T-helper 1 cell treated with Interleukin-12 subunit alpha and Interleukin-12 subunit beta and Interleukin-4 antibody, amounts not matched to agents 30 ng/mL and 1 ng/mL, for 36 hours (primary cell): ENCODE measurements around the gene KIAA0513. TPM values are rescaled to one million over a fixed set of nuclear protein-coding genes. Genes with fewer than 3 reads are reported as not detected.
"Not testable (repeated sequence)": the region's sequence is repeated elsewhere in the genome, so short reads cannot be mapped to it uniquely, and the experiment has no call there.

Experiments used
- intact Hi-C: fragments of 100-400 bp; cut with micrococcal nuclease; formaldehyde crosslinking; loops from one replicate; pipeline ENCODE4 v1.15.1; 2024
- total RNA-seq: library from RNA; stranded (reverse); gene quantifications from 2 replicates; pipeline ENCODE4 v1.2.3, GENCODE V29; 2022

Gene KIAA0513
- total RNA-seq, 1 donor from 2014 or later = 9.9 TPM

GRCh38 chr16:85046931-85047866, 19.6 kb downstream of the KIAA0513 start:
- intact Hi-C loops = no loop called here

DNA sequence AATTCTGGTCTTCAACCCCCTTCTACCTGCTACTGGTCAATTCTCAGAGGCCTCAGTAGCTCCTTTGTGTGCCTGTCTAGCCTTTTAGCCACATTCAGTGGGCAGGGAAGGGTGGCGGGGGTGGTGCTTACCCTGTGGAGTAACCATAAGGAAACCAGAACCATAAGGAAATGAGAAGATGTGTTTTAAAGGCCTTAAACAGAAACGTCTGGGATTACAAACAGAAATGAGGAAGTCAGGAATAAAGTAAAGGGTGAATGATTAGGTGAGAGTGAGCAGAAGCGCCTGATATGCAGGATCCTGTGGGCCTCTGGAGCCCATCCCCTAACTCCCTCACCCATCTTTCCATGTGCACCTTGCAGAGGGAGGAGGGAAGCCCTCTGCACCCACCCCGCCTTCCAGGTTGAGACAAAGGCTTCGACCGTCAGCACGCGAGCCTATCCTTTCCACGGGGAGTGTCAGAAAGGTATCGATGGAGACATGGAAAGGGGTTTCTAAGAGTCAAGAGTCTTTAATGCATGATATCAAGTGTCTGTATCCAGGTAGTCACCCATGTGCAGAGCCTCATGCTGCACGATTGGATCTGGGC, 20.4 kb downstream of the KIAA0513 start:
- intact Hi-C loops = no loop called here

- intact Hi-C loops = no loop called here
Observed at GRCh38 chr16:85048921-85049562, 21.4 kb downstream of the KIAA0513 start.

DNA sequence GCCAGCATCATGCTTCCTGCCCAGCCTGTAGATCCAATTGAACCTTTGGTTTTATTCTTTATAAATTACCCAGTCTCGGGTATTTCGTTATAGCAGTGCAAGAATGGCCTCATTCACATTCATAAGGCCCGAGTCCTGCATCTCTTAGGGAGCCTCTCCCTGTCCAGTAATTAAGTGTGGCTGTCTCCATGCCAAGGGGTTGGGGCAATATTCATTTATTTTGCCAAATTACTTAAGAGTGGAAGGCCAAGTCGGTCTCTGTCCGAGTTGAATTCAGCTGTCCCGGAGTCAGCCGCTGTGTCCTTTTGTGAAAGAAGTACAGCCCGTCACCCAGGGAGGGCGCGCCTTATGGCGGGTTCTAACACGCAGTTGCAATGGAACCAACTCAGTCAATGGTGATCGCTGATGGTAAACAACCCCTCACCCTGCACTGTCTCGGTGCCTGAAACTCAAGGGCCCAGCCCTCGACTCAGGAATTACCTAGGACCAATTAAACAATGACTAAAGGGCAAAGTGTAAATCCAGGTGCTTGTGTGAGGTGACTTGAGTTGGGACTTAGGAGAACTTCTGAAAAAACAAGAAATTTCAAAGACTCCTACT, 22.2 kb downstream of the KIAA0513 start:
- intact Hi-C loops = no loop called here

- intact Hi-C loops = no loop called here
Observed at GRCh38 chr16:85051067-85051581, 23.5 kb downstream of the KIAA0513 start.

DNA sequence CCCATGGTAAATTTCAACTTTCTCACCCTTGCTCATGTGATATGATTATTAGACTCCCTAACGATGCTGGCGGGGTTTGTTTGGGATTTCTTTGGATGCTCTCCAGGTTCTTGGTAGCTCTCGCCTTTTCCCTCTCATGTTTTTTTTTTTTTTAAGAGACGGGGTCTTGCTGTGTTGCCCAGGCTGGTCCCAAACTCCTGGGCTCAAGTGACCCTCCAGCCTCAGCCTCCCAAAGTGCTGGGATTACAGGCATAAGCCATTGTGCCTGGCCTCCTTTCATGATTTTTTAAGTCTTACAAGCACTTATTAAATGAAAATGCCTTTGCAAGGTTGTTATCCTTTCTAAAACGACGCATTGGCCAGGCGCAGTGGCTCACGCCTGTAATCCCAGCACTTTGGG, 24.1 kb downstream of the KIAA0513 start:
- intact Hi-C loops = no loop called here

DNA sequence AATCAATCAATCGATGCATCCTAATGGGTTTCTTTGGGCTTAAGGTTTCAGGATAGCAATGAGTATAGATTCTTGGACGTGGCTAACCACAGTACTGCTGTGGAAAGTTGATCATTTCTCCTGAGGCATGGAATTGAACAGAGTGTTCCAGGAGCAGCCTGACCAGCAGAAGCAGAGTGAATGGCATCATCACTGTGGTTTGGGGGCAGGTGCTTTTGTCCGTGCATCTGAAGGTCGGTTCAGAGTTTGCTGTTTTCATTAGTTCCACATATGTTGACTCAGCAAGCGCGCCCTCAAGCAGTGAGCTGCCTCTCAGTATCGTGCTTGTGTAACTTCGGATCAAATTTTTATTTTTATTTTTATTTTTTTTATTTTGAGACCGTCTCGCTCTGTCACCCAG, 24.9 kb downstream of the KIAA0513 start:
- intact Hi-C loops = no loop called here

GRCh38 chr16:85054321-85054720, 26.7 kb downstream of the KIAA0513 start:
- intact Hi-C loops = not testable (repeated sequence)

GRCh38 chr16:85054948-85055492, 27.4 kb downstream of the KIAA0513 start:
- intact Hi-C loops = loop anchor here (1.0 kb wide), 5 partner anchors 26 to 248 kb away; partner anchors contain the start of gene ZDHHC7

- intact Hi-C loops = loop anchor here (1.0 kb wide), 5 partner anchors 26 to 248 kb away; partner anchors contain the start of gene ZDHHC7
Observed at GRCh38 chr16:85055493-85056210, 28.1 kb downstream of the KIAA0513 start.

GRCh38 chr16:85056211-85056748, 28.7 kb downstream of the KIAA0513 start:
- intact Hi-C loops = no loop called here

DNA sequence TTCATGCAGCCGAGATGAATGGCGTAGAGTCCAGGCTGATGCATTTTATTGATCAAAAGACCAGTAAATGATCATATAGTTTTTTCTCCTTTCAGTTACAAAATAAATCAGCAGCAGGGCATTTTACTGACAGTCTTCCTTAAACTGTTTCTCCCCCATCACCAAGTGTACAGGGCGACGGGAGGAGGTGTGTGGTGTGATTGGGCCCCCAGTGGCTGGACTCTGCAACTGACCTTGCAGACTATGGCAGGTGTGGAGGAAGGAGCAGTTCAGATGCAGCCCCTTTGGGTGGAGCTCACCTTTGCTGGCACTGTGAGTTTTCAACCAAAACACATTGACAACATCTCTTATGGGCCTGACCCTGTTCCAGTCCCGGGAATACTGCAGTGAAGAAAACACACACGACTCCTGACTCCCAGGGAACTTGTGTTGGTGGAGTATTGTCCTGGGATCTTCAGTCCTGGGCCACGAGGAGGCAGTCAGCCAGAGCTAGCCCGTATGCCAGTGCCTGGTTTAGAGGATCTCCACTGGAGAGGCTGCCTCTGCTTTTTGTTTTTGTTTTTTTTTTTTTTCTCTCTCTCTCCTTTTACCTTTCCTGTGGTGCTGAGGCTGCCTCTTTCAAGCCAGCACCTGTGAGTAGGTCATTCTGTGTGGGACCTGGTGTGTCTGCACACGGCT, 29.8 kb downstream of the KIAA0513 start:
- intact Hi-C loops = no loop called here

DNA sequence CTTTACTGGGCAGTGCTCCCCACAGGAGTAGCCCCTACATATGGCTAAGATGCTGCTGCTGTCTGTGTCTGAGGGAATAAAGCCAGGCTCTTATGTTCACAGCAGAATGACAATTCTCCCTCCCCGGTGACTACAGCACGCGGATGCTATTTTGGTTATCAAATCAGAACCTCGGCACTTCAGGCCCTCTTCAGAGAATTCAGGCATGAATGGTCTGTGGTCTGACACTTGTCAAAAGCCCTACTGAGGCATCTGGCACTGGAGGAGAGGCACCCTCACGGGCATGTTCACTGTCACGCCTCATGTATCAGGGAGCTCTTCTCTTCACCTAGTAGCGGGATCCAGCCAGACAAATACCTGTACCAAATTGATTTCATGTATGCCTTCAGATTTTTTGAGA, 30.4 kb downstream of the KIAA0513 start:
- intact Hi-C loops = no loop called here

GRCh38 chr16:85058909-85059308, 31.3 kb downstream of the KIAA0513 start:
- intact Hi-C loops = no loop called here

GRCh38 chr16:85061566-85061965, 34.0 kb downstream of the KIAA0513 start:
- intact Hi-C loops = no loop called here

- intact Hi-C loops = no loop called here
Observed at GRCh38 chr16:85062323-85062722, 34.7 kb downstream of the KIAA0513 start.

- intact Hi-C loops = no loop called here
Observed at GRCh38 chr16:85062845-85063244, 35.2 kb downstream of the KIAA0513 start.

GRCh38 chr16:85064186-85064585, 36.6 kb downstream of the KIAA0513 start:
- intact Hi-C loops = no loop called here

DNA sequence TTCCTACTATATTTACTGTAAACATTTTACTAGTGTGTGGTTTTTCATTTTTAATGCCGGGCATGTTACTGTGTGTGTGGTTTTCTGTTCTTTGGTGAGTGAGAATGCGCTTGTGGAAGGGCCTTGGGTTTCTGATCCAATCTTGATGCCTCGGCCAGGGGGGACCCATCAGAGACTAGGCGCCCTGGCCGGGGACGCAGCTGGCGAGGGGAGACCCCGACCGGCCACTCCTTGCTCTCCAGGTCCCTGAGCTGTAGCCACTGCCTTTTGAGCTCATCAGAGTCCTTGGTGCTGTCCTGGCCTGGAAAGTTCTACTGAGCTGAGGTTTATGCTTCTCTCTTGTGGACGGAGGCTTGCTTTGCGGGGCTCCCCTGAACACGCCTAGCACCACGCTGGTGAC, 37.5 kb downstream of the KIAA0513 start:
- intact Hi-C loops = no loop called here
